Dermis microvascular lymphatic vessel endothelial cell (primary cell): ENCODE data around the gene IL24. TPM values are rescaled to one million over a fixed set of nuclear protein-coding genes. Genes with fewer than 3 reads are reported as not detected.
A peak's percentile ranks its signal among the peaks of the same experiment; 100 is the strongest.

ENCODE experiments used
- DNase-seq, 2 donors: peaks; one replicate each; pipeline versions ENCODE4 v3.0.0 to v3.0.0-alpha.2; 2010; ENCODE audit warnings: low read depth in 2 of 2
- total RNA-seq: library from RNA; depleted of rRNA; stranded (reverse); fragments of >200 nt; gene quantifications from 2 replicates; pipeline ENCODE4 v1.2.1, GENCODE V29; 2014

IL24 gene
- total RNA-seq, 1 donor from 2014 or later, result not detected

DNA sequence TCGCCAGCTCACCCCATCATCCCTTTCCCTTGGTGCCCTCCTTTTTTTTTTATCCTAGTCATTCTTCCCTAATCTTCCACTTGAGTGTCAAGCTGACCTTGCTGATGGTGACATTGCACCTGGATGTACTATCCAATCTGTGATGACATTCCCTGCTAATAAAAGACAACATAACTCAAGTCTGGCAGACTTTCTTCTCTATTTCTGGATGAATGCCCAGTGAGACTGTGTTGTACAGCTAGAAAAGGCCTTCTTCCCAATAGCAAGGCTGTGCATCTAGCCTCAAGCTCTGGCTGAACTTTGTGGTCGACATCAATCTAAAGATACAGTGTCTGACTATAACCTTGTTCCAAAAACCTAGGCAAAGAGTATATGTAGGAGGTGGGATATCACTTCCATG lies 6.4 kb downstream of the IL24 start:
- DNase-seq, result no peak

DNA sequence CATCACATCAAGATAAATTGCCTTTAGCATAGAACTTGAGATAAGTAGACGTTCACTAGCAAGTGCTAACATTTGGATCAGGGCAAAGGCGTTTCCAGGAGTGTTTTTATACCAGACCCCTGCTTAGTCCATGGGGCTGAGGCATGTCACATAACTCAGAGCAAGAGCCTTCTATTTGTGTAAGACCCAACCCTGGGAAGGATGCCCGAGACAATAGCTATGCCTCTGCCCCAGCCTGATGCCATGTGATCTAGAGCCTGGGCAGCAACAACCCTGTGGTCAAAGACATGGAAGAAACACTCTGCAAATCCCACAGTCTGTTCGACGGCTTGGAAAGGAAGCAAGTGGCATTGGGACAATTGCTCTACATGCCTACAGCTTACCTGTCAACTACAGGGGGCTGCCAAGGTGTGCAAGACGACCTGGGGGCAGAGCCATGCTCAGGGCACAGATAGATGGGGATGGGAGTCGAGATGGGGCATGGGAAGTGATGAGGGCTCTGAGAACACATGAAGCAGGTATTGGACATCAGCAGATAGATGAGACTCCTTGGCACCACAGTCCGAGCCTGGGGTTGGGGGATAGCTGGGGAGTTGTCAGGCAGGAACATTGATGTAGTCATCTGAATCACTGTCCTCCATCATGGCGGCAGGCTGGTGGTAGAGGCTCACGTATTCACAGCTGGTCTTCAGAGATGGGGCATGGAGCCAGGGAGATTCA lies 7.3 kb downstream of the IL24 start:
- no peak for DNase-seq

DNA sequence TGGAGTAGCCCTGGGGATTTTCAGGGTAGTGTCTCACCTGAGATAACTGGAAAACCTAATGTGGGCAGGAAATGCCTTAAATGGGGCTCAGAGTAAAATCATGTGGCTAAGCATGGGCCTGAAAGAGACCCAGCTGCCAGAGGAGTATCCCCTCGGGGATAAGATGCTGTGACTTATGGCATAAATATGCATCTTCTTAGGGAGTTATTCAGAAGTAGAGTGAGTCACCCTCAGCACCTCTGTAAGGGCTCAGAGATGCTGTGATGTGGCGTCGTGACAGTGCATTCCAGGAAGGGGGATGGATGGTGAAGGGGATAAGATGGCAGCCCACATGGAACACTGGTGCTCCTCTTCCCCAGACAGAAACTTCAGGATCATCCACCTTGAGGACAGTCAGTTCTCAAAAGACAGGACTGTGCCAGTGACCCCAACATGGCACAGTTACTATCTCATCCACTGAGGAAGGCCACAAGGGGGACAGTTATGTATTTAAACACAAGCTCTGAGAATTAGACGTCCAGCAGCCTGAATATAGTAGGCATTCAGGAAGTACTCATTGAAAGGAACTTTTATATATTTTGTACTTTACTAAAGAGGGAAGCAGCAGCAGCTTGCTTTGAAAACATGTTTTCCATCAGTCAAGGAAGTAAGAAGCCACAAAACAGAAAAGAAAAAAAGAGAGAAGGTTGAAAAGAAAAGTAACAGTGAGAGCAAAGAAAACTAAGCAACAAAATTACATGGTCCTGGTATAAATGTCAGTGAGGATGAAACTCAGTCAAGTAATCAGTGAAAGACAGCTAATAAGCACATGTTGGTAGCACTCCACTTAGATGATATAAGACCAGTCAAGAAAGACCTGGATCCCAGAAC lies 8.3 kb downstream of the IL24 start:
- no peak for DNase-seq

- peak in 1 of 2 donors; percentile 22 for DNase-seq
Measured at GRCh38 chr1:206907304-206907991, 10.2 kb downstream of the IL24 start.

- no peak for DNase-seq
Measured at GRCh38 chr1:206908038-206908437, 10.8 kb downstream of the IL24 start.

DNA sequence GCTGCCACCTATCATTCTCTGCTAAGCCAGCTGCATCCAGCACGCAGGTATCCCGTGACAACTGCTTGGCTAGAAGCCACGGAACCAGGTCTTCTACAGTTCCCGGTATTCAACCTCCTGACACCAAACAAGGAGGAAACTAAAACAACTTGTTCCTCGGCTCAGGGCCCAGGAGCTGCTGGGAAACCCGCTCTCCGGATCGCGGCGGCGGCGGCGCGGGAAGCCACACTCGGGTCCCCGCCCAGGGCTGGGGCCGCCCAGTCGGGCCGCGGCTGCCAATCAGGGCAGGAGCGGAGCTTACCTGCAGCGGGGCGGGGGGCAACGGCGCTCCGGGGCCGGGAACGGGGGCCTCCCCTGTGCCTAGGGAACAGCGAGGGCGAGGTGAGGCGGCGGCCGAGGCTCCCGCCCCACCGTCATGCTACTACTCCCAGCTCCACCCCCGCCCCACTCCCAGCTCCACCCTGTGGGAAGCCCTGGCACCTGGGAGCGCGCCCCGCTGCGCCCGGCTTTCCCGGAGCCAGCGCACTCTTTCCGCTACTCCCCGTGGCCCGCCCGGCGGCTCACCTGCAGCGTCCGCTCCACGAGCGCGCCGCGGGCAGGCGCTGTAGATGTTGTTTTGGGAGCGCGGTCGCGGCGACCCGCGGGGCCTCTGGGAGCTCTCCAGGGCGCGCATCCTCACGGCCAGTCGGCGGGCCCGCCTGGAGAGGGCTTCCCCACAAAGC lies 12.1 kb downstream of the IL24 start:
- DNase-seq, result no peak

GRCh38 chr1:206909883-206910318 lies 12.7 kb downstream of the IL24 start:
- DNase-seq, result no peak

GRCh38 chr1:206911064-206911663 lies 13.9 kb downstream of the IL24 start:
- peak; percentile 40 to 62 for DNase-seq

GRCh38 chr1:206912445-206913095 lies 15.3 kb downstream of the IL24 start:
- DNase-seq, result peak; percentile 68 to 77

GRCh38 chr1:206913766-206914537 lies 16.7 kb downstream of the IL24 start:
- DNase-seq, result no peak

GRCh38 chr1:206915030-206915735 lies 17.9 kb downstream of the IL24 start:
- no peak for DNase-seq

GRCh38 chr1:206916000-206916709 lies 18.9 kb downstream of the IL24 start:
- DNase-seq, result no peak

DNA sequence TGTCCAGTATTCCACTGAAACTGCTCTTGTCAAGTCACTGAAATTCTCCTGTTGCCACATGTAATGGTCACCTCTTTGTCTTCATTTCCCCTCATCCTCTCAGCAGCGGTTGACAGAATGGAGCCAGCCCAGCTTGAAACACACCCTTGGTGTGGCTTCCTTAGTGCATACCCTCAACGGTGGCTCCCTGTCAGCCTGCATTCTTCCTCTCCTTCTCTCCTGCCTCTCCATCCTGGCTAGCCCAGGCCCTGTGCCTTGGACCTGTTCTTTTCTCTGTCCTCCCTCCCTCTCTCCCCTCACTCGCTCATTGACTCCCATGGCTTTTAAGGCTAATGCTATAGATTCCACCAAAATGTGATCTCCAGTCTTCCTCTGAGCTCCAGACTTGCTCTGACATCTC lies 20.8 kb downstream of the IL24 start:
- no peak for DNase-seq

- no peak for DNase-seq
Measured at GRCh38 chr1:206921772-206922265, 24.6 kb downstream of the IL24 start, which contains the start of gene FCMR. Gene FCMR (minus strand): TSS chr1:206921941. CDS start chr1:206921854, 87 bp downstream.

DNA sequence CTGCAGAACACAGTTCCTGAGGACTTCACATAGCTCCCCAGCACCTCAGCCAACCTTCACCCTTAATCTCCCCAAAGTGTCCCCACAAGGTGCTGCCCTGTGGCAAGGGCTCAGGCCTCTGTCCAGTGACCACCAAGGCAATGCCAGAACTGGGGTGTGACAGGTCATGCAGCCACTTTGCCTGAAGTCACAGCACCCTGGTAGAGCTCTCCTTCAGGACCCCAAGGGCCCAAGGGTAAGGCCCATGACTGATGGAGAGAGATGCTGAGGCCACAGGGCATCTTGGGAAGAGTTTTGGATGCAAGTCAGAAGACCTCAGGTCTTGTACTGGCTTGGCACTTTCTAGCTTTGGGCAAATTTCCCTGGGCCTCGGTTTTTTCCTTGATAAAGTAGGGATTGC lies 25.3 kb downstream of the IL24 start:
- no peak for DNase-seq

DNA sequence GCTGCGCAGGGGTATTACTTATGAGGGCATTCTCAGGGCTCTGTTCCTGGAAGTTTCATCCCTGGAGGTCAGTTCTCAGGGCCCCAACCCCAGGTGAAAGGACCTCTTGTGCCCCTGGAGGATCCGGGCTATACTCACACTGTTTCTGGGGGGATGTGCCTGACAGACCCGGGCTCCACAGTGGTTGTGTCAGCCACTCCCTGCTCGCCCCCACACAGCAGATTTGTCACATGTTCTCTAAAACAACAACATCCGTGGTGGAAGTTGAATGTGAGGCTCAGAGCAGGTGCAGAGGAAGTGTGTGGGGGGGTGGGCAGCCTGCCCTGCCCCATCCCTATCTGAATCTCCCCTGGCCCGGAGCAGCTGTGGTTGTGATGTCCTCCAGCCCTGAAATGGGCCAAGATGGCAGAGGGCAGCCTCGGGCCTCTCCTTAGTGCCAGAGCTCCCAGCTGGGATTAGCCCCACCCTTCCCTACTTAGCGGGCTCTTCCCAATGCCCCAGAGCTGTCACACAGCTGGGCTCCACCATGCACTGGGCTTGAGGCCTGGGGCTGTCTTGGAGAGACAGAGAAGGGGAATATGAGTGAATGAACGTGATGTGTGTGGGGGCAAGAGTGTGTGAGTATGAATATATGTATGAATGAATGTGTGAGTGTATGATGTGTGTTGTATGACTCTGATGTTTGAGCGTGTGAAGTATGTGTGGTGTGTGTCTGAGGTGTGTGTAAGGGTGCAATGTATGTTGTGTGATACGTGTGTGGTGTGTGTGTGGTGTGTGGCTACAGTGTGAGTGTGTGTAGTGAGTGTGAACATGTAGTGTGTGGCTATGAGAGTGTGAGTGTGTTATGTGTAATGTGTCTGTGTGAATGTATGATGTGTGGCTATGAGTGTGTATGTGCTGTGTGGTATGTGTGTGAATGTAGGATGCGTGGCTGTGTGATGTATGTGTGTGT lies 26.0 kb downstream of the IL24 start:
- no peak for DNase-seq

DNA sequence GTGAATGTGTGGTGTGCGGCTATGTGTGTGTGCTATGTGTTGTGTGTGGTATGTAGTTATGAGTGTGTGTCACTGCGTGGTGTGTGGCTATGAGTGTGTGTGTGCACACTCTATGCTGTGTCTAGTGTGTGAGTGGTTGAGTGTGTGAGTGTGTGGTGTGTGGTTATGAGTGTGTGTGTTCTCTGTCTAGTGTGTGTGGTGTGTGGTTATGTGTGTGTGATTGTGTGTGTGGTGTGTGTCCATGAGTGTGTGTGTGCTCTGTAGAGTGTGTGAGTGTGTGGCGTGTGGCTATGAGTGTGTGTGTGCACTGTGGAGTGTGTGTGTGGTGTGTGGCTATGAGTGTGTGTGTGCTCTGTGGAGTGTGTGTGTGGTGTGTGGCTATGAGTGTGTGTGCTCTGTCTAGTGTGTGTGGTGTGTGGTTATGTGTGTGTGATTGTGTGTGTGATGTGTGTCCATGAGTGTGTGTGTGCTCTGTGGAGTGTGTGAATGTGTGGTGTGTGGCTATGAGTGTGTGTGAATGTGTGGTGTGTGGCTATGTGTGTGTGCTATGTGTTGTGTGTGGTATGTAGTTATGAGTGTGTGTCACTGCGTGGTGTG lies 26.8 kb downstream of the IL24 start:
- DNase-seq, result peak in 1 of 2 donors; percentile 2
